Lower leg skin (tissue), 4 donors: ENCODE data around the gene LRTM1. TPM values are rescaled to one million over a fixed set of nuclear protein-coding genes. Genes with fewer than 3 reads are reported as not detected.

Source experiments
- DNase-seq, 2 donors: peaks; one replicate each; pipeline ENCODE4 v3.0.0-alpha.2; 2019; ENCODE audit warnings: low spot score in 2 of 2
- H3K4me3 ChIP-seq: fragments of 200-600 bp; sonication (generic); 2 replicates; pipeline ENCODE4 v1.5.1; 2017; ENCODE audit warnings: mild to moderate bottlenecking, low read depth; ENCODE audit not compliant: poor library complexity, severe bottlenecking
- CTCF ChIP-seq, 3 donors: fragments of 450-650 bp; IDR thresholded peaks; one replicate each; pipeline ENCODE4 v1.5.1; 2016; ENCODE audit warnings: antibody characterized with exemption in 3 of 3, mild to moderate bottlenecking in 3 of 3, moderate library complexity in 2 of 3
- POLR2A ChIP-seq, 2 donors: fragments of 450-650 bp; IDR thresholded peaks; one replicate each; pipeline ENCODE4 v1.6.1; 2016 to 2017; ENCODE audit warnings: antibody characterized with exemption in 2 of 2, mild to moderate bottlenecking in 1 of 2, moderate library complexity in 1 of 2
- WGBS, 2 donors: methylation state at CpG; one replicate each; pipeline ENCODE4 v1.1.5; 2018; 5-methylcytosine and 5-hydroxymethylcytosine counted together
- intact Hi-C: fragments of 100-400 bp; cut with DNase I; formaldehyde crosslinking; loops from one replicate; pipeline ENCODE4 v1.15.0; 2023; ENCODE audit warnings: low total_unique reads
- total RNA-seq, 4 donors: library from RNA; depleted of rRNA; stranded (reverse); fragments of >200 nt; gene quantifications; one replicate each; pipeline ENCODE4 v1.1.0, GENCODE V29; 2016

The LRTM1 gene
- total RNA-seq, 4 donors from 2014 or later = not detected

- intact Hi-C loops = no loop called here
- no peak for DNase-seq
- TF ChIP-seq CTCF (IDR thresholded peaks at IDR 0.05) (no peak), POLR2A (IDR thresholded peaks at IDR 0.05) (no peak)
- H3K4me3 ChIP-seq = no peak overlapping the region
- 59 to 74% methylated on average over 5 of the region's 5 CpGs for WGBS, 2 donors
Observed at GRCh38 chr3:54954022-54954421, 26.2 kb upstream of the LRTM1 start.

GRCh38 chr3:54951405-54951804 lies 23.5 kb upstream of the LRTM1 start:
- no peak overlapping the region for H3K4me3 ChIP-seq
- 18 to 23% methylated on average over 8 of the region's 8 CpGs for WGBS, 2 donors
- intact Hi-C loops = no loop called here
- no peak for TF ChIP-seq POLR2A (IDR thresholded peaks at IDR 0.05)
- peak; percentile 61 to 92 for DNase-seq

GRCh38 chr3:54950391-54951003 lies 22.6 kb upstream of the LRTM1 start:
- TF ChIP-seq CTCF (IDR thresholded peaks at IDR 0.05) = no peak
- no peak for TF ChIP-seq POLR2A (IDR thresholded peaks at IDR 0.05)

GRCh38 chr3:54949491-54950044 lies 21.7 kb upstream of the LRTM1 start:
- TF ChIP-seq CTCF (IDR thresholded peaks at IDR 0.05) = no peak
- no peak for TF ChIP-seq POLR2A (IDR thresholded peaks at IDR 0.05)
- intact Hi-C loops = no loop called here
- no peak for DNase-seq
- no peak overlapping the region for H3K4me3 ChIP-seq
- 58 to 77% methylated on average over 4 of the region's 4 CpGs for WGBS, 2 donors

More at GRCh38 chr3:54950391-54951003, 22.6 kb upstream of the LRTM1 start:
- H3K4me3 ChIP-seq = no peak overlapping the region
- intact Hi-C loops = no loop called here
- no peak for DNase-seq
- 35 to 46% methylated on average over 7 of the region's 7 CpGs for WGBS, 2 donors

GRCh38 chr3:54941690-54942362 lies 14.0 kb upstream of the LRTM1 start:
- intact Hi-C loops = no loop called here
- DNase-seq = no peak
- WGBS, 2 donors = 89% methylated on average over 7 of the region's 7 CpGs
- TF ChIP-seq CTCF (IDR thresholded peaks at IDR 0.05) = no peak
- TF ChIP-seq POLR2A (IDR thresholded peaks at IDR 0.05) = no peak
- H3K4me3 ChIP-seq = no peak overlapping the region

- WGBS, 2 donors = 76 to 83% methylated on average over 2 of the region's 2 CpGs
- TF ChIP-seq POLR2A (IDR thresholded peaks at IDR 0.05) (no peak), CTCF (IDR thresholded peaks at IDR 0.05) (no peak)
- no peak for DNase-seq
- no peak overlapping the region for H3K4me3 ChIP-seq
- intact Hi-C loops = no loop called here
Observed at GRCh38 chr3:54940971-54941370, 13.1 kb upstream of the LRTM1 start.
